Fibroblast of villous mesenchyme (primary cell): ENCODE results near the gene COX7A2. TPM values are rescaled to one million over a fixed set of nuclear protein-coding genes. Genes with fewer than 3 reads are reported as not detected.

Experiments used
- DNase-seq: peaks from one replicate; pipeline ENCODE4 v3.0.0-alpha.2; 2010; ENCODE audit warnings: low read depth
- H3K4me3 ChIP-seq: 2 replicates; pipeline ENCODE4 v1.5.1; 2011; ENCODE audit warnings: low read depth, mild to moderate bottlenecking, low read length
- CTCF ChIP-seq: IDR thresholded peaks from 2 replicates; pipeline ENCODE4 v1.5.1; 2012; ENCODE audit warnings: low read depth, mild to moderate bottlenecking, low read length; ENCODE audit not compliant: insufficient read depth
- total RNA-seq: library from RNA; depleted of rRNA; stranded (reverse); fragments of >200 nt; gene quantifications from 2 replicates; pipeline ENCODE4 v1.2.3, GENCODE V29; 2012

The COX7A2 gene
- total RNA-seq, 1 donor, result 120 TPM

GRCh38 chr6:75244063-75244584 lies 523 bp upstream of the COX7A2 start:
- peak overlapping the region; percentile 94 for H3K4me3 ChIP-seq
- no peak for TF ChIP-seq CTCF
- DNase-seq, result no peak

- H3K4me3 ChIP-seq, result no peak overlapping the region
- no peak for TF ChIP-seq CTCF
- DNase-seq, result no peak
These were observed 7.0 kb downstream of the COX7A2 start for GRCh38 chr6:75236630-75237029.

- no peak for DNase-seq
- no peak overlapping the region for H3K4me3 ChIP-seq
- no peak for TF ChIP-seq CTCF
These were observed 8.3 kb downstream of the COX7A2 start for GRCh38 chr6:75235271-75235670.

- H3K4me3 ChIP-seq, result no peak overlapping the region
- no peak for DNase-seq
- no peak for TF ChIP-seq CTCF
These were observed 9.3 kb downstream of the COX7A2 start for GRCh38 chr6:75234126-75234865.

DNA sequence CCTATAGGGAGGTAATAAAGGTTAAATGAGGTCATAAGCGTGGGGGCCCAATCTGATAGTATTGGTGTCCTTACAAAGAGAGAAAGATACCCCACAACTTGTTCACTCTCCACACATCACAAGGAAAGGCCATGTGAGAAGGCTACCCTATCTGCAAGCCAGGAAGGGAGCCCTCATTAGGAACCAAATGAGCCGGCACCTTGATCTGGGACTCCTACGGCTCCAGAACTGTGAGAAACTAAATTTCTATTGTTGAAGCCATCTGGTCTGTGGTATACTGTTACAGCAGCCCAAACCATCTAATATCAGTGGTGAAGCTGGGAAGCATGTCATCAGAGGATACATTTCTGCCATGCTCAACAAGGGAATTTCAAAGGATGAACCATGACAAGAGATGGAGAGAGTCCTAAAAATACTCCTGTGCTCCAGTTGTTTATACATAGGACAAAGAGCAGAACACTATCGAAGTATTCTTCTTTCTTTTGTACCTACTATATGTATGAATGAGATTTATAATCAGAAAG lies 10.4 kb downstream of the COX7A2 start:
- TF ChIP-seq CTCF, result no peak
- no peak for DNase-seq
- no peak overlapping the region for H3K4me3 ChIP-seq

DNA sequence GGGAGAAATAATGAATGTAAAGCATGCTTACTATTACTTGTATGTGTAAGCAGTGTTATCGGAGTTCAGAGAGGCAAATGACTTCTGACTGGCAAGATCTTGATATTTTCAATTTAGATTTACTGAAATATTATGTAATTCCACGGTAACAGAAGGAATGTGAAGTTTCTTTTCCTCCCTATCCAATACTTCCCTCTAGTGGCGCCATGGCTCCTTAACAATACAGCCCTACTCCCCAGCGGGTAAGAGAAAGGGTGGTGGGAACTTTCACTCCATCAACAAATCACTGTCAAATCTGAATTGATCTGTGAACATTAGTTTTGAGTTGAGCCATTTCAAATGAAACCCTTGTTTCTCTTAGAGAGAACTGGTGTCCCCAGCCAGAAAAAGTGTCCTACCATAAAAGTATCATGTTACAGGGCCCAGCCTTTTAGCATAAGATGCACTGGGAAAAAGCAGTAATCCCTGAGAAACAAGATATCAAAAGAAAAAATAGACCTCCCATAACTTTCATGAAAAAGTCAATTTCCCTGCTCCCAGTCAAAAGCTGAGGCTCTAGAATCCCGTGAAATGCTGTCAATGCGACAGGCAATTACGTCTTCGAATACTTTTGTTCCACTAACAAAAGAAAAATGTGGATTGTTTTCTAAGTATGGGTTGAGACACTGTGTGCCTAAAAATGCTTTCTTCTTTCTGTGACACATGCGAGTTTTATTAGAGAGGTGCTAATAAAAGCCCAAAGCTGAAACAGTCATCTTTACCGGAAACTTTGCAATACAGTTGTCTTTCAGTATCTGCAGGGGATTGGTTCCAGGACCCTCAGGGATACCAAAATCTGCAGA lies 12.9 kb downstream of the COX7A2 start:
- H3K4me3 ChIP-seq, result no peak overlapping the region
- peak; percentile 85 for TF ChIP-seq CTCF
- peak; percentile 67 for DNase-seq
